Activated T-cell treated with anti-CD3 and anti-CD28 coated beads, Interleukin-2, amount 50 U/mL, for 4 hours (primary cell): ENCODE data around the gene CDH4. TPM values are rescaled to one million over a fixed set of nuclear protein-coding genes. Genes with fewer than 3 reads are reported as not detected.

Experiments used
- ATAC-seq, 2 donors: fragments of 200-7000 bp; cut with Tn5 transposase; one replicate each; pipeline ENCODE4 v1.10.0; 2021
- DNase-seq: peaks from one replicate; pipeline ENCODE4 v3.0.0-alpha.2; 2020
- H3K27me3 Mint-ChIP-seq: one replicate; pipeline ENCODE4 v1.8.0; 2021; ENCODE audit warnings: low read depth, mixed read lengths
- H3K36me3 Mint-ChIP-seq: one replicate; pipeline ENCODE4 v1.8.0; 2022; ENCODE audit warnings: mixed read lengths; ENCODE audit not compliant: insufficient read depth
- H3K4me1 Mint-ChIP-seq: one replicate; pipeline ENCODE4 v1.8.0; 2021; ENCODE audit warnings: low read depth, mixed read lengths
- H3K4me3 Mint-ChIP-seq: one replicate; pipeline ENCODE4 v1.8.0; 2021; ENCODE audit warnings: mild to moderate bottlenecking, moderate library complexity, mixed read lengths
- H3K9me3 Mint-ChIP-seq: one replicate; pipeline ENCODE4 v1.8.0; 2021; ENCODE audit warnings: mixed read lengths
- total RNA-seq, 3 donors: library from RNA; stranded (reverse); gene quantifications; one replicate each; pipeline ENCODE4 v1.2.1, GENCODE V29; 2021

The CDH4 gene
- total RNA-seq, 3 donors from 2014 or later: 0.10 TPM; not detected in 2

GRCh38 chr20:61600016-61600415 is 348.0 kb downstream of the CDH4 start:
- H3K27me3 Mint-ChIP-seq: peaks cover 4% of the 10 kb centered on the region

GRCh38 chr20:61601361-61601760 is 349.3 kb downstream of the CDH4 start:
- Mint-ChIP-seq H3K27me3 (peaks cover 2% of the 10 kb centered on the region), H3K4me1 (no peaks in the 10 kb centered on the region), H3K9me3 (peaks cover 13% of the 10 kb centered on the region), H3K36me3 (no peaks in the 10 kb centered on the region), H3K4me3 (no peak overlapping the region)
- DNase-seq (no peak), ATAC-seq (no peak)

More at GRCh38 chr20:61600016-61600415, 348.0 kb downstream of the CDH4 start:
- Mint-ChIP-seq H3K4me1 (no peaks in the 10 kb centered on the region), H3K9me3 (peaks cover 21% of the 10 kb centered on the region), H3K4me3 (no peak overlapping the region), H3K36me3 (no peaks in the 10 kb centered on the region)
- ATAC-seq: no peak
- no peak for DNase-seq

DNA sequence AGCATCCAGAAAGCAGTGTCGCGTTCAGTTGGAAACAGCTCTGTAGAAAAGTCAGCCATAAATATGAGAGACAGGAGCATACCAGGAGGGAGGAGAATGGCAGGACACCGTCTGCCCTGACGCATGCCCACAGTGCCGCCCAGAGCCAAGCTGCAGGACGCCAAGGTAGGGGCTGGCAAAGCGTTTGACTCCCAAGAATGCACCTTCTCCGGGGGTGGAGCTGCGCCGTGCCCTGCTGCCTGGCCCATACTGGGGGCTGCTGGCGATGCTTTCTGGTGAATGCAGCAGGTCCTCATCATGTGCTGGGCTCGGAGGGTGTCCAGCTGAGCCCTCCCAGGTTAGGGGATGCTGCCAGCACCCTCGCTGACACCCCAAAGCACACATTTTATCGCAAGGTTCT is 349.8 kb downstream of the CDH4 start:
- Mint-ChIP-seq H3K4me3 (no peak overlapping the region), H3K9me3 (peaks cover 9% of the 10 kb centered on the region), H3K27me3 (peaks cover 2% of the 10 kb centered on the region), H3K4me1 (no peaks in the 10 kb centered on the region), H3K36me3 (no peaks in the 10 kb centered on the region)
- ATAC-seq (no peak), DNase-seq (no peak)

- peaks cover 3% of the 10 kb centered on the region for H3K9me3 Mint-ChIP-seq
- no peaks in the 10 kb centered on the region for H3K36me3 Mint-ChIP-seq
- peaks cover 2% of the 10 kb centered on the region for H3K27me3 Mint-ChIP-seq
- H3K4me3 Mint-ChIP-seq: no peak overlapping the region
- H3K4me1 Mint-ChIP-seq: no peaks in the 10 kb centered on the region
- ATAC-seq: no peak
- DNase-seq: no peak
These were observed 351.7 kb downstream of the CDH4 start for GRCh38 chr20:61603715-61604114.

GRCh38 chr20:61604549-61604948 is 352.5 kb downstream of the CDH4 start:
- Mint-ChIP-seq H3K4me1 (no peaks in the 10 kb centered on the region), H3K27me3 (peaks cover 2% of the 10 kb centered on the region), H3K36me3 (no peaks in the 10 kb centered on the region), H3K4me3 (no peak overlapping the region), H3K9me3 (peaks cover 3% of the 10 kb centered on the region)
- DNase-seq (no peak), ATAC-seq (no peak)

DNA sequence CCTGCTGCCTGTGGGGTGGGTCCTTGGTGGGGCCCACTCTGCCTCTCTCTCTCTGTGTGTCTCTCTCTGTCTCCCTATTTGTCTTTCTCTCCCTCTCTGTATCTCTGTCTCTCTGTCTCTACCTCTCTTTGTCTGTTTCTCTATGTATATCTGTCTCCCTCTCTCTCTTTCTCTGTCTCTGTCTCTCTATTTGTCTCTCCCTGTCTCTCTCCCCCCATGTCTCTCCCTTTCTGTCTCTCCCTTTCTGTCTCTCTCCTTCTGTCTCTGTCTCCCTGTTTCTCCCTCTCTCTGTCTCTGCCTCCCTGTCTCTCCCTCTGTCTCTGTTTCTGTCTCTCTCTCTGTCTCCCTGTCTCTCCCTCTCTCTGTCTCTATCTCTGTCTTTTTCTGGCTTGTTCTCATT is 353.2 kb downstream of the CDH4 start:
- H3K27me3 Mint-ChIP-seq: no peaks in the 10 kb centered on the region
- H3K9me3 Mint-ChIP-seq: peaks cover 6% of the 10 kb centered on the region
- DNase-seq (no peak), ATAC-seq (no peak)
- H3K36me3 Mint-ChIP-seq: no peaks in the 10 kb centered on the region
- no peaks in the 10 kb centered on the region for H3K4me1 Mint-ChIP-seq
- no peak overlapping the region for H3K4me3 Mint-ChIP-seq

GRCh38 chr20:61605862-61606557 is 353.9 kb downstream of the CDH4 start:
- H3K4me3 Mint-ChIP-seq: no peak overlapping the region
- no peaks in the 10 kb centered on the region for H3K4me1 Mint-ChIP-seq
- DNase-seq (no peak), ATAC-seq (no peak)
- H3K9me3 Mint-ChIP-seq: peaks cover 6% of the 10 kb centered on the region
- H3K27me3 Mint-ChIP-seq: no peaks in the 10 kb centered on the region
- no peaks in the 10 kb centered on the region for H3K36me3 Mint-ChIP-seq

DNA sequence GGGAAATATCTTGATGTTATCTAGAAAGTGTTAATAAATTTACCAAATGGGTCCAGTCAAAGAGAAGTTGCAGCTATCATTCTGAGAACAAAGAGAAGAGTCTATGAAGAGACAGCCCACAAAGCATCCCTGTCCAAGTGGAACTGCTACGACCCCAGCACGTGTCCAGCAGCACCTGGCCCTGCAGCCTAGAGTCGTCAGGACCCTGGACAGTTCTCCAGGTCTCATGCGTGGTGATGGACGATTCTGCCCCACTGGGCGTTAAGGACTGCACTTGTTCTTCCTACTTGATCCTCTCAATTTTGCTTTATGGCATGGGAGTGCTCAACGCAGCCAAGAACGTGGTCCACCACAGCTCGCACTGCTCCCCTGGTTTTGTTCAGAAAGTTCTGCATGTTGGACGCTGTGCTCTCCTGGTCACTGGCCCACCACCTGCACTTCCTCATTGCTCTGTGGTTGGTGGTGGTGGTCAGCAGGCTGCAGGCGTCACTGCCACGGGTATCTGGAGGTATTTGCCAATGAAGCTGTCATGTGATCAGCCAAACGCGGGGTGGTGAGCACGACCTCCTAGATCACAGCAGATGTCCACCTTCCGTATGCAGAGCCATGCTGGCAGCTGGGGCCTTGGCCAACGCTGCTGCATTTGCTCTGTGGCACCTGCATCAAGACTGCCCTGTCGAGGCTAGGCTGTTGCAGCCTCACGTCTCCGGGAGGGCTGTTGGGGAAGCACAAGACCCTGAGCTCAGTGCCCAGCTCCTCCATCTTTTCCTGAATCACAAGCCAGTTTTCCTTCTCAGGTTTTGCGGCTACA is 356.4 kb downstream of the CDH4 start:
- DNase-seq: no peak
- no peak for ATAC-seq

GRCh38 chr20:61609461-61609860 is 357.4 kb downstream of the CDH4 start:
- Mint-ChIP-seq H3K4me1 (no peaks in the 10 kb centered on the region), H3K9me3 (peaks cover 3% of the 10 kb centered on the region), H3K4me3 (no peak overlapping the region), H3K36me3 (no peaks in the 10 kb centered on the region), H3K27me3 (no peaks in the 10 kb centered on the region)
- ATAC-seq (no peak), DNase-seq (no peak)

More for the DNA sequence above, 356.4 kb downstream of the CDH4 start:
- Mint-ChIP-seq H3K27me3 (no peaks in the 10 kb centered on the region), H3K36me3 (no peaks in the 10 kb centered on the region), H3K4me1 (no peaks in the 10 kb centered on the region), H3K9me3 (peaks cover 3% of the 10 kb centered on the region), H3K4me3 (no peak overlapping the region)

DNA sequence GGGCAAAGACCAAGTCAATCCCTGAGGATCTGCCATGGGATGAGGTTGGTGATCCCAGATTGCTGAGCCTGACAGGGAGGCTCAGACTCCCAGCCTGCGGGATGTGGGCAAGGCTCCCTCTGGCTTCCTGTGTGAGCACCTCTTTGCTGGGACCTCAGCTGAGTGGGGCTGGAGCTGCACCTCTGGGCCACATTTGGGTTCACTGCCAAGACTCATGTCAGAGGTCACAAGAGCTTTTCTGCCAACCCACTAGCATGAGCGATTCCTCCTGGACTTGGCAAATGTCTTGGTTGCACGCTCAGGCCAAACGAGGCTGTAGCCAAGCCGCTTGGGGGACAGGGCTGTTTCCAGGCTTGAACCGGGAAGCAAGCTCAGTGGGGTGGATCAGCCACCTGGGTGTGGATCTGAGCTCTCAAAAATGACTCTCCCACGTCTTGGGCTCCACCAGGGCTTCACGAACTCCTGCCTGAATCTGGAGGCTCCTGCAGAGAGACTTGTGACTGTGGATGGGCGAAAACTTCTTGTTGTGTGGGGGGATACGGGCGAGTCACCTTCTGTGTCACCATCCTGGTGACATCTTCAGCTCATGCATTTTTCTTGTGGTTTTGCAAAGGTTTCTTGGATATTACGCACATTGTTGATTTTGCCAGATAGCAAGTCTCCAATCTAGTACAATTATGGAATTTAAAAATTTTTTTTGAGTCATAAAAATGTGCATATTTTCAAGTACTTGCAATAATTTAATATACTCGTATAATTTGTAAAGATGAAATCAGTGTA is 359.5 kb downstream of the CDH4 start:
- ATAC-seq: no peak
- Mint-ChIP-seq H3K4me3 (no peak overlapping the region), H3K4me1 (no peaks in the 10 kb centered on the region), H3K27me3 (no peaks in the 10 kb centered on the region), H3K36me3 (no peaks in the 10 kb centered on the region), H3K9me3 (peaks cover 3% of the 10 kb centered on the region)
- DNase-seq: no peak

DNA sequence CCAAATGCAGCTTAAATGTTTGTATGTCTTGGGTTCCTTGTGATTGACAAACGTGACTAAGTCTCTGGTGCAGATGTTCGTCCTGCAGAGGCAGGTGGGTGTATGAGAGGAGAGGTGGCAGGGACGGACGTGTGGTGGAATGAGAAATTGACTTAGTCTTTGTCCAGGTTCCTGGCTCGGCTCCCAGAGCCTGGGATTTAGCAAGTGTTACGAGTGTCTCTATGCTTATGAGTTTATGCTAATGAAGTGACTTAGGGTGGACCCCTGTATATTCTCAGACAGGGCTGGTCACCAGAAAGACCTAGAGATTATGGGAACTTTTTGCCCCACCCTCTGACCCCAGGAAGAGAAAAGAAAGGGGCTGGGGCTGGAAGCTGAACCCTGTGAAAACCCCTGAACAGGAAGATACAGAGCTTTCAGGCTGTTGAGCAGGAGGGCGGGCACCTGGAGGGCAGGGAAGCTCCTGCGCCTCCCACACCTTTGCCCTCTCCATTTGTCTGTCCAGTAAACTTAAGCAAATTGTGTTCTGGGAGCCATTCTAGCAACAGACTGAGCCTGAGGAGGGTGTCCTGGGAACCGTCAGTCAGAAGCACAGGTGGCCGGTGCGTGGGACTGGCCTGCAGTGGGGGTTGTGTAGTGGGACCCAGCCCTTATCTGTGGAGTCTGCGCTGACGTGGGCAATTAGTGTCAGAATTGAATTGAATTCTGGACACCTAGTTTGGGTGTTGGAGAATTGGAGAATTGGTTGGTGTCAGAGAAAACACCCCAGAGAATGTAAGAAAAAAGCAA is 362.1 kb downstream of the CDH4 start:
- no peaks in the 10 kb centered on the region for H3K4me1 Mint-ChIP-seq
- no peaks in the 10 kb centered on the region for H3K36me3 Mint-ChIP-seq
- no peak for ATAC-seq
- H3K9me3 Mint-ChIP-seq: peaks cover 3% of the 10 kb centered on the region
- H3K4me3 Mint-ChIP-seq: no peak overlapping the region
- no peak for DNase-seq
- no peaks in the 10 kb centered on the region for H3K27me3 Mint-ChIP-seq

DNA sequence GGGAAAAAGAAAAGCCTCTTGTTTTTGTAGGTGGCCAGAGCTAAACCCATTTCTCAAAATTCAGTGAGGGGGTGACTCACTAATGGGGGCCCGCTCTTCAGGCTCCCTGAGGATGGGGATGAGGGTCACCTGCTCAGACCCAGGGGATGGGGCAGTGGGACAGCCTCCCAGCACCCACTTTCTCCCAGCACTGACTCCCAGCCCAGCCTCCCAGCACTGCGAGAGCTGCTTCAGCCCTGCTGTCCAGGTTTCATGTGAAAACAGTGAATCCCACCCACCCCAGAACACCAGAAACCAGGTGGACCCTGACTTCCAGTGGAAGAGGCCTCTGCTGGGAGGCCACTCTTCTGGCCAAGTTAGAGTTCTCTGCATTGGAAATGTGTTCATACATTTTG is 362.6 kb downstream of the CDH4 start:
- Mint-ChIP-seq H3K4me3 (no peak overlapping the region), H3K9me3 (peaks cover 3% of the 10 kb centered on the region), H3K36me3 (no peaks in the 10 kb centered on the region), H3K27me3 (no peaks in the 10 kb centered on the region), H3K4me1 (no peaks in the 10 kb centered on the region)
- DNase-seq: no peak
- ATAC-seq: no peak

GRCh38 chr20:61615806-61616205 is 363.7 kb downstream of the CDH4 start:
- H3K9me3 Mint-ChIP-seq: no peaks in the 10 kb centered on the region
- ATAC-seq (no peak), DNase-seq (no peak)
- no peaks in the 10 kb centered on the region for H3K36me3 Mint-ChIP-seq
- no peaks in the 10 kb centered on the region for H3K27me3 Mint-ChIP-seq
- H3K4me1 Mint-ChIP-seq: no peaks in the 10 kb centered on the region
- no peak overlapping the region for H3K4me3 Mint-ChIP-seq

GRCh38 chr20:61619751-61620150 is 367.7 kb downstream of the CDH4 start:
- no peaks in the 10 kb centered on the region for H3K36me3 Mint-ChIP-seq
- H3K27me3 Mint-ChIP-seq: no peaks in the 10 kb centered on the region
- no peak for ATAC-seq
- H3K9me3 Mint-ChIP-seq: no peaks in the 10 kb centered on the region
- H3K4me1 Mint-ChIP-seq: no peaks in the 10 kb centered on the region
- H3K4me3 Mint-ChIP-seq: no peak overlapping the region
- DNase-seq: no peak
